DMS79 treated with DMSO at 0.1 percent for 48 hours (cell line): ENCODE results near the gene SLCO3A1.
A peak's percentile ranks its signal among the peaks of the same experiment; 100 is the strongest.

Experiments
- DNase-seq: peaks from one replicate; lab custom pipeline; 2025; lab: John Stamatoyannopoulos, UW

The SLCO3A1 gene

DNA sequence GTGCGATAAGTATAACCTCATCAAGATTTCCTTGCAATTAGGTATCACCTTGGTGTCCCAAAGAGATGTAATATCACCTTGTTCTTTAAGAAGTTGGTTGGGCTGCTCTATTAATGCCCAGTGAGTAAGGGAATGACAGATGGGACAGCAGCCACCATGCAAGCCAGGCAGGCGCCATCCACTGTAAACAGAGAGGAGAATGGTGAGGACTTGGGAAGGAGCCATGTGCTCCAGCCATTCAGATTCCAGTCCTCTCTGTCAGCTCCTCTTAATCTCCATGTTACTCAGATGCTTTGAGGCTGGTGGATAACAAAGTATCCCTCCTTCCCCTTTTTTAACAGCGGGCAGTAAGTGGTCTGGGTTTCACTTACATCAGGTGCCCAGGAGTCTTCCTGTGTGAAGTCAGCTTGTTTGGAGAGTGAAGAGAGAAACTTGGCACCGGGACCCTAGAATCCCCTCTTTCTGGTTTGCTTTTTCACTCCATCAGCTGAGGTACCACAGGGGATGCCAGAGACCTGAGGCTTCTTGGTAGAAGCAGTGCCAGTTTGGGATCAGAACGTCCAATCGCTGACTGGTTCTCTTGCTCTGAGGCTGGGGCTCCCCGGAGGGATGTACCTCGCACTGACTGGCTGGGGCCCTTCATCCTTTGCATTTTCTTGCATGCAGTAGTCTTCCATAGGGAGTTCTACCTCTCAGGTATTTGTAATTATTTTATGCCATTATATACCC lies 29.5 kb downstream of the SLCO3A1 start:
- no peak for DNase-seq

- DNase-seq, result no peak
These were observed 31.1 kb downstream of the SLCO3A1 start for GRCh38 chr15:91884606-91885005.

DNA sequence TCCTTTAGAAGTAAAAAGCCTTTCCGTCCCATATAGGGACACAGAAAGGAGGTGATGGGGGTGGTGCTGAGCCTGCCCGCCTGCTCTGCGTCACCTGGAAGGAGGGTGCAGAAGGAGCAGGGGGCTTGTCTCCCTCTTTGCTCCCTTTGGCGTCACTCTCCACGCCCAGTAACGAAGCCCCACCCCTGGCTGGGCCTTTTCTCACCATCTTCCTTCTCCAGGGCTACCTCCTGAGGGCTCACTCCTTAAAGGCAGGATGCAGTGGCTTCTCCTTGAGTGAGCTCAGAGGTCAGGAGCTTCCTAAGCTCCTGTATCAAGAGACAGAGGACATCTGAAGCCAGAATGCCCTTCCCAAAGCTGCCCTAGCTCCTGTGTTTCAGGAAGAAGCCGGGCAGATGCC lies 31.5 kb downstream of the SLCO3A1 start:
- DNase-seq, result no peak

GRCh38 chr15:91885714-91886270 lies 32.3 kb downstream of the SLCO3A1 start:
- DNase-seq, result no peak

DNA sequence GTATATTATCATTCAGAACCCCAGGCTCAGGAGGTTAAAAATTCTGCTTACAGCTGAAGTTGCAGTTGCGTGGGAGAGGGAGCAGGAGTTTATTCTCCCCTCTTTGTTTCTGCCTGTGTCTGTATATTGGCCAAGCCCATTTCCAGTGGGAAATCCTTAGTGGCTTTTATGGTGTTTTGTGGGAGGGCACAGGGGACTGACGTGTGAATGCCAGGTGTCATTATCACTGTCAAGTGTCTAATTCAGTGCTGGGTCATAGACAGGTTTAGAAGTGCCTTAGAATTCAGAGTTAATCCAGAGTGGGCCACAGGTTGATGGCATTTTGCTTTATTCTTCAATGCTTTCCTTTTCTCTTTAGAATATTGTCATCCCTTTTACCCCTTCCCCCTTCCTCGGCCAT lies 33.4 kb downstream of the SLCO3A1 start:
- no peak for DNase-seq

- no peak for DNase-seq
These were observed 33.8 kb downstream of the SLCO3A1 start for GRCh38 chr15:91887321-91887720.

DNA sequence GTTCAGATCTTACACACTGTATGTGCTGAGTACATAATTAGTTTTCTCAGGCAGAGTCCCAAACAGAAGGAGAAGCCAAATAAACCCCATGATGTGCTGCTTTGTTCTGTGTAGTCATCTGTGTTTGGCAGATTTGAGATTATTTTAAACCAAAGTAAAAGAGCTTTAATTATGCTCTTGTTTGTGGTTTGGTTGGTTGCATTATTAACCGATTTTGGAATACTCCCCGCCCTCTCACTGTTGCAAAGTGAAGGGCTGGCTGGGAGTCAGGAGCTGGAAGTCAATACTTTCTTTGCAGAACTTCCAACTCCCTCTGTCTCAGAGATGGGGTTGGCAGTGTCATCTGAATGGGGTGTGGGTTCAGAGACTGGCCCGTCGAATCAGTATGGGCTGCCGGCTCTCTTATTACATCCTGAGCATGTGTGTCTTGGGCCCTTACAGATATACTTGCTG lies 34.4 kb downstream of the SLCO3A1 start:
- DNase-seq, result no peak

DNA sequence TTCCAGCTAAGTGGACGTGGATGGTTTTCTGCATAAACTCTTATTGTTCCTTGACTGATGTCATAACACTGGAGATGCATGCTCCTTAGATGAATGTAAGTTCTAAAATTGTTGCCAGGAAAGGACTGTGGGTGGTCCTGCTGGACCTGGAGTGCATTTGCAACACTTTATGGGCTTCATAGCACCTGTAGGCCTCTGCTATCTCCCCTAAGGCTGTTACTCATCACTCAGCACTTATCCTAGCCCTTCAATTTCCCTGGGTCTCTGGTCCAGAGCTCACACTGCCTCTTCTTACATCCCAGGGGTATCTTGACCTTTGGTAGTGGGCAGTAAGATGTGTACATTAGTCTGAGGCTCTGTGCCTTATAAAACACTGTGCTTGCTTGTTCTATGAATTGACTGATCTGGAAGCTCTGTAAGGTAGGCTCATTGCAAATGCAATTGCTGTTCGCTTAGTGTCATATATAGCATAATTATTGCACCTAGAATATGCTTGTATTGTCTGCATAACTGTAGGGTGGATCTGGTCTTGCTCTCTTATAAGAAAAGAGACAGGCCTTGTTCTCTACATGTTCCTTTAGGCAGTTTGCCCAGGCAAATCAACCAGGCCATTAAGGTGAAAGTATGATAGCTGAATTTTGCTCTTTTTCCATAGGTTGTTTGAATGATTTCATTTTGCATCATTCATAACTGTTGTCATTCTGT lies 35.8 kb downstream of the SLCO3A1 start:
- no peak for DNase-seq

- no peak for DNase-seq
These were observed 37.1 kb downstream of the SLCO3A1 start for GRCh38 chr15:91890614-91891013.

DNA sequence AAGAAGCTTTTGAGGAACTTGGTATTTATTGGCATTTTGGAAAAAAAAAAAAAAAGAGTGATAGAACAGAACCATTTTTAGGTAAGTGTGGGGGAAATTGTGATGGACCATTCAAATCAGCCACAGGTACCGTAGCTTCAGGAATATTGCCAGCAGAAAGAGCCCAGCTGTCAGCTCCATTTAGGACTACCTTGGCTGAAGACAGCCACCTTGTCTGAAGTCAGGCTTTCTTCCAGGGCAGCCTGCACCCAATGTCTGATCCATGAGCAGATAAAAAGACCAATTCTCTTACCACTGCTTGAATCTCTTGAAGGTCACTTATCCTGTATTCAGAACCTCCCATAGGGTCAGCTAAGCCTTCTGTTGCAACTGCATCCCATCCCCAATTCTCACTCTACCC lies 37.6 kb downstream of the SLCO3A1 start:
- no peak for DNase-seq

- DNase-seq, result peak; percentile 7
These were observed 38.4 kb downstream of the SLCO3A1 start for GRCh38 chr15:91891788-91892345.

DNA sequence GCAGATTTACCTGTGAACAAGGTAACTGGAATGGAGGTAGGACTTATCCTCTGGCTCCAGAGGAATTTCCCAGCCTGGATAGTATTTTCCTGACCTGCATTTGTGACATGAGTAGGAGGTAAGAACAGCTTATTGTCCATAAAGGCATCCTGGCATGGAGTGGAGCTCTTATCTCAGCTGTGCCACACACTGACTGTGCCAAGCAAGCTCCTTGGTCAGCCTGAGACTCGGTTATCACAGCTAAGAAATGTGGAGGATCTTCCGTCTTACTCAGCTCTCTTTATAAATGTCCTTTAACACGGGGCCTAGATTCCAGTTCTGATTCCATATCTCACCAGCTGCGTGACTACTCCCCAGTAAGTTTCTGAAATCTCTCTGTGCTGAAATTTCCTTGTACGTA lies 38.9 kb downstream of the SLCO3A1 start:
- DNase-seq, result no peak

- DNase-seq, result no peak
These were observed 41.1 kb downstream of the SLCO3A1 start for GRCh38 chr15:91894606-91895005.

- no peak for DNase-seq
These were observed 41.5 kb downstream of the SLCO3A1 start for GRCh38 chr15:91895051-91895450.

DNA sequence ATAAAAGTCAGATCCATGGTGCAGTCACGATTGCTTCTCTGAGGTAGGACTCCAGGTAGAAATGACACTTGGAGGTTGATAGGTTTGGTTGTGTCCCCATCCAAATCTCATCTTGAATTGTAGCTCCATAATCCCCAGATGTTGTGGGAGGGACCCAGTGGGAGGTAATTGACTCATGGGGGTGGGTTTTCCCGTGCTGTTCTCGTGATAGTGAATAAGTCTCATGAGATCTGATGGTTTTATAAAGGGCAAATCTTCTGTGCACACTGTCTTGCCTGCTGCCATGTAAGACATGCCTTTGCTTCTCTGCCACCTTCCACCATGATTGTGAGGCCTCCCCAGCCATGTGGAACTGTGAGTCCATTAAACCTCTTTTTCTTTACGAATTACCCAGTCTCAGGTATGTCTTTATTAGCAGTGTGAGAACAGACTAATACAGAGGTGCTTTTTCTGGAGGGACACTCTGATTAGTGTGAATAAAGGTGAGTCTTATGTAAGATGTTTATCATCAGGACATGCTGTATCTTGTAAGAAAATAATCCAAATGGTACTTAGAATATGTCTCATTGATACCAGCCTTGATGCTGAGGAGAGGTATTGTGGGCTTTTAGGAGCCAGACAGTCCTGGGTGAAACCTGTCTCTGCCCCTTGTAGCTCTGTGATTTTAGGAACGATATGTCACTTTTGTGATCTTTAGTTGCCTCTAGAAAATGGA lies 43.0 kb downstream of the SLCO3A1 start:
- DNase-seq, result no peak

- no peak for DNase-seq
These were observed 44.3 kb downstream of the SLCO3A1 start for GRCh38 chr15:91897585-91898372.

DNA sequence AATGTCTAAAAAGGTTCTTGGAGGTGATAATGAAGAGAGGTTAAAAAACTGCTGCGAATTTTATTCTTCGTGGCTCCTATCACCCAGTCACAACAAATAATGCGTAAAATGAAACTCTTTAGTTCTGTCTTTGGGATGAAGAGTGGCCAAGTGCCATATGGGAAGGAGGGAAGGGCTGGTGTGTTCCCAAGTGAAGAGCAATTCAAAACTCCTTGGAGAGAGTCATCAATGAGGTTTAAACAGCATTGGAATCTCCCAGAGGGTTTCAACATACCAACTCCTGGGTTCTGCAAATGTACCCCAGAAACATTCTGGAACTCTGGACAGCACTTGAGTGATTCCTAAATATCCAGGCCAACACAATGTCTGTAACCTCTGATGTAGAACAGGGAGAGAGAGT lies 45.3 kb downstream of the SLCO3A1 start:
- no peak for DNase-seq

GRCh38 chr15:91904942-91905341 lies 51.4 kb downstream of the SLCO3A1 start:
- no peak for DNase-seq

DNA sequence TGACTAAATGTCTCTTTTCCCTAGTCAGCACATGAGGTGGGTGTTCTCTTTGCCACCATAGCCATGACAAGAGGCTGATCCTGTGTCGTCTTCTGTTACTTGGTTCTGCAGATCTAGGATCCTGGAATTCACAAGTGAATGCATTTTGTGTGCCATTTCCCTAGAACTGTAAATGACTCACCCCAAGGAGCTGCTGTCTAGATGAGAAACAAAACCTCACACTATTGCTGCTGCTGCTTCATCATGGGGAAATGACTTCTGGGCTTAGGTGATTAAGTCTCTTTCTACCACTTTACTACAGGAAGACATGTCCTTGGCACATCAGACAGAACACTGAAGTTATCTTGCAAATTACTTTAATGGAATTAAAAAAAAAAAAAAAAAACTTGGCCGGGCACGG lies 54.9 kb downstream of the SLCO3A1 start:
- no peak for DNase-seq

- no peak for DNase-seq
These were observed 55.6 kb downstream of the SLCO3A1 start for GRCh38 chr15:91909111-91909510.

GRCh38 chr15:91909574-91909973 lies 56.1 kb downstream of the SLCO3A1 start:
- DNase-seq, result peak; percentile 50

DNA sequence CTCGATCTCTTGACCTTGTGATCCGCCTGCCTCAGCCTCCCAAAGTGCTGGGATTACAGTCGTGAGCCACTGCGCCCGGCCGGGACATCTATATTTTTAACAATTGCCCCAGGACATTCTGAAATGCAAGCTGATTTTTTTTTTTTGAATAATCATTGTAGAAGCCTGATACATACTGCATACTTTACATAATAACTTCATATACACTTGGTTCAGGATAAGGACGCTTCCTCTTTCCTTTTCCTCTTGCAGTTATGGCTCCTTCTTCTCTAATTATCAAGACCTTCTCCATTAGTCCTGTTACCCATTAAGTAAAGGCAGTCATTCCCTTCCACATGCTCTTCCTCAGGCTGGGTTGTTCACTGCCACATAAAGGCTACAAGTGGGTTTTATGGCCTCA lies 58.3 kb downstream of the SLCO3A1 start:
- no peak for DNase-seq
